Osteoblast (primary cell): ENCODE results near the gene PSTPIP1. TPM values are rescaled to one million over a fixed set of nuclear protein-coding genes. Genes with fewer than 3 reads are reported as not detected.

Experiments used
- DNase-seq: peaks from one replicate; pipeline ENCODE4 v3.0.0; 2011; ENCODE audit warnings: low spot score, mixed read lengths; ENCODE audit not compliant: insufficient read length; ENCODE audit errors: missing footprints
- H2AFZ ChIP-seq: 2 replicates; pipeline ENCODE4 v1.6.0; 2011; ENCODE audit warnings: mild to moderate bottlenecking, low read length
- H3K27ac ChIP-seq: 2 replicates; pipeline ENCODE4 v1.5.1; 2011; ENCODE audit warnings: mild to moderate bottlenecking, low read depth, low read length, moderate library complexity
- H3K27me3 ChIP-seq: 2 replicates; pipeline ENCODE4 v1.6.0; 2012; ENCODE audit warnings: mild to moderate bottlenecking, control low read depth, inconsistent platforms, low read length, moderate library complexity; ENCODE audit not compliant: insufficient read depth
- H3K36me3 ChIP-seq: 2 replicates; pipeline ENCODE4 v1.5.1; 2011; ENCODE audit warnings: mild to moderate bottlenecking, low read length, control low read depth, moderate library complexity; ENCODE audit not compliant: insufficient read depth
- H3K4me1 ChIP-seq: 2 replicates; pipeline ENCODE4 v1.5.1; 2011; ENCODE audit warnings: mild to moderate bottlenecking, low read length, control low read depth, moderate library complexity; ENCODE audit not compliant: insufficient read depth
- H3K4me2 ChIP-seq: 2 replicates; pipeline ENCODE4 v1.6.0; 2011; ENCODE audit warnings: mild to moderate bottlenecking, low read length; ENCODE audit not compliant: insufficient read depth
- H3K4me3 ChIP-seq: fragments of 200-600 bp; sonication (generic); 3 replicates; pipeline ENCODE4 v1.5.1; 2012; ENCODE audit warnings: mild to moderate bottlenecking, low read length, inconsistent platforms; ENCODE audit not compliant: insufficient read depth
- H3K79me2 ChIP-seq: 2 replicates; pipeline ENCODE4 v1.6.0; 2012; ENCODE audit warnings: mild to moderate bottlenecking, low read length, control low read depth, inconsistent platforms; ENCODE audit not compliant: insufficient read depth
- H3K9me3 ChIP-seq: 2 replicates; pipeline ENCODE4 v1.5.1; 2011; ENCODE audit warnings: low read depth, low read length, control low read depth
- H4K20me1 ChIP-seq: 2 replicates; pipeline ENCODE4 v1.6.0; 2012; ENCODE audit warnings: mild to moderate bottlenecking, low read length, control low read depth; ENCODE audit not compliant: insufficient read depth
- total RNA-seq: library from RNA; depleted of rRNA; stranded (reverse); fragments of >200 nt; gene quantifications from 2 replicates; pipeline ENCODE4 v1.2.3, GENCODE V29; 2012
- TF ChIP-seq, protein P1 (sequence below): IDR thresholded peaks from 2 replicates; pipeline ENCODE4 v1.5.1; 2011; ENCODE audit warnings: mild to moderate bottlenecking, low read depth, low read length, moderate library complexity; ENCODE audit errors: extremely low read depth

PSTPIP1 gene
- total RNA-seq, 1 donor = not detected

DNA sequence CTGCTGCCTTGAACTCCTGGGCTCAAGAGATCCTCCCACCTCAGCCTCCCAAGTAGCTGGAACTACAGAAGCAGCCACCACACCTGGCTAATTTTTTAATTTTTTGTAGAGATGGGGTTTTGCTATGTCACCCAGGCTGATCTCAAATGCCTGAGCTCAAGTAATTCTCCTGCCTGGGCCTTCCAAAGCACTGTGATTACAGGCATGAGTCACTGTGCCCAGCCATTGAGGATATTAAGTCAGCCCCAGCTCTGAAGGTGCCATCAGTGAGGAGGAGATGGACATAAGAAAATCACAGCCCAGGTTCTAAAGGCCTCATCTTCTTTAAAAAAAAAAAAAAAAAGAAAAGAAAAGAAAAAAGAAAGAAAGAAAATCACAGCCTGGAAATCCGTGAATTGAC, 26.6 kb upstream of the PSTPIP1 start:
- DNase-seq = no peak
- H3K79me2 ChIP-seq = no peaks in the 10 kb centered on the region
- no peaks in the 10 kb centered on the region for H3K9me3 ChIP-seq
- peaks cover 5% of the 10 kb centered on the region for H3K4me1 ChIP-seq
- no peak overlapping the region for H3K27ac ChIP-seq
- no peak overlapping the region for H2AFZ ChIP-seq
- TF ChIP-seq, protein P1, sequence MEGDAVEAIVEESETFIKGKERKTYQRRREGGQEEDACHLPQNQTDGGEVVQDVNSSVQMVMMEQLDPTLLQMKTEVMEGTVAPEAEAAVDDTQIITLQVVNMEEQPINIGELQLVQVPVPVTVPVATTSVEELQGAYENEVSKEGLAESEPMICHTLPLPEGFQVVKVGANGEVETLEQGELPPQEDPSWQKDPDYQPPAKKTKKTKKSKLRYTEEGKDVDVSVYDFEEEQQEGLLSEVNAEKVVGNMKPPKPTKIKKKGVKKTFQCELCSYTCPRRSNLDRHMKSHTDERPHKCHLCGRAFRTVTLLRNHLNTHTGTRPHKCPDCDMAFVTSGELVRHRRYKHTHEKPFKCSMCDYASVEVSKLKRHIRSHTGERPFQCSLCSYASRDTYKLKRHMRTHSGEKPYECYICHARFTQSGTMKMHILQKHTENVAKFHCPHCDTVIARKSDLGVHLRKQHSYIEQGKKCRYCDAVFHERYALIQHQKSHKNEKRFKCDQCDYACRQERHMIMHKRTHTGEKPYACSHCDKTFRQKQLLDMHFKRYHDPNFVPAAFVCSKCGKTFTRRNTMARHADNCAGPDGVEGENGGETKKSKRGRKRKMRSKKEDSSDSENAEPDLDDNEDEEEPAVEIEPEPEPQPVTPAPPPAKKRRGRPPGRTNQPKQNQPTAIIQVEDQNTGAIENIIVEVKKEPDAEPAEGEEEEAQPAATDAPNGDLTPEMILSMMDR = no peak
- H3K4me2 ChIP-seq = no peak overlapping the region
- no peaks in the 10 kb centered on the region for H3K36me3 ChIP-seq
- H3K27me3 ChIP-seq = peaks cover 33% of the 10 kb centered on the region
- H4K20me1 ChIP-seq = no peaks in the 10 kb centered on the region
- no peak overlapping the region for H3K4me3 ChIP-seq

DNA sequence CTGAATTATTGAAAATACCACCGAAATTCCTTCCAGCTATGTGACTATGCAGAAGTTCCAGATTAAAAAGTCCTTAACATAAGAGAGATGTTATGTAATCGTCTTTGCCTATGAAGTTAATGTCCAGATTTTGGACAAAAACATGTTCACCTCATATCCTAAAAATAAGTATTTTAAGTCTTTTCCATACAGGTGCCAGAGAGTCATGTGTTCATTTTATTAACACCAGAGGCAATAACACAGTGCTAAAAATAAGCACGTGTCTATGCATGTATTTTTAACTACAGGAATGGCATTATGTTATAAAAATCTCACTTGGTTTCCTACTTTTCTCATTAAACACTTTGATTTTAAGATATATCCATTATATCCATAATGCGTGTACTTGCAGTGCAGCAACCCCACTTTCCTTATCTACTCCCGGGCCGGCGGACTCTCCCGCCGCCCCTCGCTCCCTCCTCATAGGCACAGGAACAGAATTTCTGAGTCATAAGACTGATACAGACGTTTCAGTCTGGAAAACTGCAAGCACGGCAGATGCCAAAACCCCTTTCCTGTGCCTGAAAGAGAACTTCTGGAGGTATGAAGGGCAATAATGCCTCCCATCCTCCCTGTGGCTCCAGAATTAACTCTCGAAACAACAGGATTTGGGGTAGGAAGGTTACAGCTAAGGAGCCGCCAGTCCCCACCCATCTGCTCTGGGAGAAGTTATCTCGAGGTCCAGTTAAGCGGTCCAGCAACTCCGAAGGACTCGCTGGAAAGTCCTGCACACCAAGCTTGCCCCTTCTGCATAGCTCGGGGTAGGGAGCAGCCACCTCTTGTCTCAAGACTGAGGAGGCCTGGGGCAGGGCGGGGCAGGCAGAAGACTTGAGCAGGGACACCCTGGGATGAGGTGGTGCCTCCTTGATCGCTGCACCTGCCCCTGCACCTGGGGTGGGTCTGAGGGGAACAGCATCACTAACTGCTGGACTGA, 22.3 kb upstream of the PSTPIP1 start:
- DNase-seq = no peak
- Histone ChIP-seq H4K20me1 (no peaks in the 10 kb centered on the region), H3K36me3 (no peaks in the 10 kb centered on the region), H3K79me2 (no peaks in the 10 kb centered on the region), H3K27me3 (peaks cover 11% of the 10 kb centered on the region), H3K9me3 (no peaks in the 10 kb centered on the region), H3K4me2 (peak overlapping the region; percentile 69), H2AFZ (no peak overlapping the region), H3K4me1 (peaks cover 5% of the 10 kb centered on the region), H3K27ac (no peak overlapping the region), H3K4me3 (peak overlapping the region; percentile 33)
- TF ChIP-seq, protein P1 = no peak

DNA sequence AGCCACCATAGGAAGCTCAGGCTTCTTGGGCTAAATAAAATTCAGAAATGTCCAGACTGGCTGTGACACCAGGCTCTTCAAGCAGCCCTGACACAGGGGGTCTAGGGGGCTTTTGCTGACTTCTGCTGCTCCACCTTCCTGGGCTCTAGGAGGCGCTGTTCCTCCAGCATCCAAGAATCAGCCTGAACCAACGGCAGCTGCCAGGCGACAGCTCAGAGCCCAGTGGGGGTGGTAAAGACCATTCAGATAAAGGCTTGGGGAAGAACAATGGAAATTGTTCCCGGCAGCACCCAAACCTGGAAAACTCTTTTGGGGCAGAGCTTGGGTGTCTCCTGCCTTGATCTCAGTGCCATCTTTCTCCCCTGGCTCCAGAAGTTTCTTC, 21.6 kb upstream of the PSTPIP1 start:
- Histone ChIP-seq H2AFZ (no peak overlapping the region), H3K36me3 (no peaks in the 10 kb centered on the region), H4K20me1 (no peaks in the 10 kb centered on the region), H3K27ac (no peak overlapping the region), H3K4me2 (no peak overlapping the region), H3K4me3 (no peak overlapping the region), H3K9me3 (no peaks in the 10 kb centered on the region), H3K27me3 (peaks cover 11% of the 10 kb centered on the region), H3K79me2 (no peaks in the 10 kb centered on the region), H3K4me1 (peaks cover 5% of the 10 kb centered on the region)
- TF ChIP-seq, protein P1 = peak; percentile 61
- DNase-seq = no peak

DNA sequence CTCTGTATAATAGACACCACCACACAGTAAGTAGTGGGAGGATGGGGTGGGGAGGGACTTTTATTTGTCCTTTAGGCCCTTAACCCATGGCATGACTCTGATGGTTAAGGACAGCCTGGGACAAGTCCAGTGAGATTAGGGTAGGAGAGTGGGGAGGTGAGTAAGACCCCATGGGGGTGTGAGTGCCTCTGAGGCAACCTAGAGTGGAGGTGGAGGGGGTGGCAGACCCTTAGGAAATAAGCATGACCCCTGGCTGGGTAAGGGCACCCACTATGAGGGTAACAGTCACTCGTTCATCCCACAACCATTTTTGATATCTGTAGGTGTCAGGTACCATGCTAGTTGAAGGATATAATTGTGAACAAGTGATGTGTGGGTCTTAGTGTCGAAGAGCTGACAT, 21.0 kb upstream of the PSTPIP1 start:
- no peak overlapping the region for H3K27ac ChIP-seq
- no peak for DNase-seq
- no peak overlapping the region for H2AFZ ChIP-seq
- no peaks in the 10 kb centered on the region for H3K79me2 ChIP-seq
- peaks cover 11% of the 10 kb centered on the region for H3K27me3 ChIP-seq
- no peaks in the 10 kb centered on the region for H4K20me1 ChIP-seq
- no peak overlapping the region for H3K4me3 ChIP-seq
- no peaks in the 10 kb centered on the region for H3K36me3 ChIP-seq
- TF ChIP-seq, protein P1 = no peak
- H3K4me1 ChIP-seq = peaks cover 5% of the 10 kb centered on the region
- no peak overlapping the region for H3K4me2 ChIP-seq
- H3K9me3 ChIP-seq = no peaks in the 10 kb centered on the region
